ENCODE data around the gene NACC1. TPM values are rescaled to one million over a fixed set of nuclear protein-coding genes. Genes with fewer than 3 reads are reported as not detected.

The NACC1 gene
- total and polyA plus RNA-seq, 2 of the 13 experiments (the other 11 are each of a cell fraction or from before 2014, with no cell fraction given): 31.8 to 42.3 TPM

DNA sequence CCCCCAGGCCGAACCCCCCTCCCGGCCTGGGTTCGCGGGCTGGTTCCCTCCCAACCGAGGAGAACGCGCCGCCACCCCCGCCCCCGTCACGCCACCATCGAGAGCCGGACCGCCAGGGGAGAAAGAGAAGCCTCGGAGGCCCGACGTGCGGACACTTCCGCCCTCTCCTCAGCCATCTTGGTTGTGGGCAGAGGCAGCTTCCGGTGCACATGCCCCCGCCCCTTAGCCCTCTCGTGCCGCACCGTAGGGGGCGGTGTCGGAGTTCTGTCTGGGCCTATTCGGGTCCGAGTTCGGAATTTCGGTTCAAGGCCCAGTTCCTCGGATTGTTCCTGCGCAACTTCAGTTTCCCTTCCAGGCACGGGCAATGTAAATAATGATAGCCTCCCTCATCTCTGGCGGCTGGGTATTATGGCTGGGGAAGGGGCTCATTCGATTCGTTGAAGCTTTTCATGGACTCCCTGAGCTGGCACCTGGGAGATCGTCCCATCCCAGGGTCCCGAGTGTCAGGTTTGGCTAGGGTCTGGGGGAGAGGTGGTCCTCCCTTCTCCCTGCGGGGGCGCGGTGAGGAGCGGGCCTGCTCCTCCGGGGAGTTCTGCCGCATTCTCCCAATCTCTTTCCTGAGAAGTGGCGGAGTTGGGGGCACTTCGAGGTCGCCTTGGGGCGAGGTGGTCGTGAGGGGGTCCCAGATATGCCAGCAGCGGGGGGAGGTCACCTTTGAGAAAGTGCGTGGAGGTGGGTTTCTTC is 32.3 kb downstream of the NACC1 start, which contains the start of the genes IER2 and STX10 (continued):
- TF ChIP-seq, protein P1, sequence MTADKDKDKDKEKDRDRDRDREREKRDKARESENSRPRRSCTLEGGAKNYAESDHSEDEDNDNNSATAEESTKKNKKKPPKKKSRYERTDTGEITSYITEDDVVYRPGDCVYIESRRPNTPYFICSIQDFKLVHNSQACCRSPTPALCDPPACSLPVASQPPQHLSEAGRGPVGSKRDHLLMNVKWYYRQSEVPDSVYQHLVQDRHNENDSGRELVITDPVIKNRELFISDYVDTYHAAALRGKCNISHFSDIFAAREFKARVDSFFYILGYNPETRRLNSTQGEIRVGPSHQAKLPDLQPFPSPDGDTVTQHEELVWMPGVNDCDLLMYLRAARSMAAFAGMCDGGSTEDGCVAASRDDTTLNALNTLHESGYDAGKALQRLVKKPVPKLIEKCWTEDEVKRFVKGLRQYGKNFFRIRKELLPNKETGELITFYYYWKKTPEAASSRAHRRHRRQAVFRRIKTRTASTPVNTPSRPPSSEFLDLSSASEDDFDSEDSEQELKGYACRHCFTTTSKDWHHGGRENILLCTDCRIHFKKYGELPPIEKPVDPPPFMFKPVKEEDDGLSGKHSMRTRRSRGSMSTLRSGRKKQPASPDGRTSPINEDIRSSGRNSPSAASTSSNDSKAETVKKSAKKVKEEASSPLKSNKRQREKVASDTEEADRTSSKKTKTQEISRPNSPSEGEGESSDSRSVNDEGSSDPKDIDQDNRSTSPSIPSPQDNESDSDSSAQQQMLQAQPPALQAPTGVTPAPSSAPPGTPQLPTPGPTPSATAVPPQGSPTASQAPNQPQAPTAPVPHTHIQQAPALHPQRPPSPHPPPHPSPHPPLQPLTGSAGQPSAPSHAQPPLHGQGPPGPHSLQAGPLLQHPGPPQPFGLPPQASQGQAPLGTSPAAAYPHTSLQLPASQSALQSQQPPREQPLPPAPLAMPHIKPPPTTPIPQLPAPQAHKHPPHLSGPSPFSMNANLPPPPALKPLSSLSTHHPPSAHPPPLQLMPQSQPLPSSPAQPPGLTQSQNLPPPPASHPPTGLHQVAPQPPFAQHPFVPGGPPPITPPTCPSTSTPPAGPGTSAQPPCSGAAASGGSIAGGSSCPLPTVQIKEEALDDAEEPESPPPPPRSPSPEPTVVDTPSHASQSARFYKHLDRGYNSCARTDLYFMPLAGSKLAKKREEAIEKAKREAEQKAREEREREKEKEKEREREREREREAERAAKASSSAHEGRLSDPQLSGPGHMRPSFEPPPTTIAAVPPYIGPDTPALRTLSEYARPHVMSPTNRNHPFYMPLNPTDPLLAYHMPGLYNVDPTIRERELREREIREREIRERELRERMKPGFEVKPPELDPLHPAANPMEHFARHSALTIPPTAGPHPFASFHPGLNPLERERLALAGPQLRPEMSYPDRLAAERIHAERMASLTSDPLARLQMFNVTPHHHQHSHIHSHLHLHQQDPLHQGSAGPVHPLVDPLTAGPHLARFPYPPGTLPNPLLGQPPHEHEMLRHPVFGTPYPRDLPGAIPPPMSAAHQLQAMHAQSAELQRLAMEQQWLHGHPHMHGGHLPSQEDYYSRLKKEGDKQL (CRISPR knock-in tag; IDR thresholded peaks at IDR 0.05; ENCODE audit: low read depth): no peak
- TF ChIP-seq ZFY (CRISPR knock-in tag; IDR thresholded peaks at IDR 0.05) (peak; percentile 88), ZNF12 (CRISPR knock-in tag; IDR thresholded peaks at IDR 0.05) (no peak), IRX3 (CRISPR knock-in tag; IDR thresholded peaks at IDR 0.05; ENCODE audit: borderline replicate concordance, low read depth) (no peak), ZMAT3 (CRISPR knock-in tag; conservative IDR thresholded peaks at IDR 0.05) (peak; percentile 81), ZNF543 (CRISPR knock-in tag; IDR thresholded peaks at IDR 0.05) (no peak), ZFP36L2 (CRISPR knock-in tag; IDR thresholded peaks at IDR 0.05) (no peak), GATAD2A (CRISPR knock-in tag; IDR thresholded peaks at IDR 0.05) (peak; percentile 77), ZNF205 (CRISPR knock-in tag; IDR thresholded peaks at IDR 0.05) (peak; percentile 83; the same call in 1 of the 2 replicates), ZSCAN31 (CRISPR knock-in tag; IDR thresholded peaks at IDR 0.05; ENCODE audit: low read depth) (peak; percentile 75; the same call in 1 of the 2 replicates), ZNF670 (CRISPR knock-in tag; IDR thresholded peaks at IDR 0.05; ENCODE audit: borderline replicate concordance) (no peak; the same call in 1 of the 2 replicates), ZMYM3 (CRISPR knock-in tag; IDR thresholded peaks at IDR 0.05) (peak; percentile 75; the same call in 1 of the 2 replicates), ZBTB14 (CRISPR knock-in tag; IDR thresholded peaks at IDR 0.05) (0 out of 2 replicates have a peak, but pooled peaks have one; percentile 1), ZEB1 (IDR thresholded peaks at IDR 0.05; ENCODE audit: insufficient replicate concordance, low read depth) (no peak), WIZ (CRISPR knock-in tag; IDR thresholded peaks at IDR 0.05) (no peak), ZNF501 (CRISPR knock-in tag; IDR thresholded peaks at IDR 0.05) (peak; percentile 88), ZNF569 (CRISPR knock-in tag; IDR thresholded peaks at IDR 0.05; ENCODE audit: borderline replicate concordance) (peak; percentile 31; the same call in 1 of the 2 replicates), TBL1XR1 (IDR thresholded peaks at IDR 0.05; ENCODE audit: borderline replicate concordance, low read length, partially characterized antibody) (peak; percentile 45), ZNF878 (CRISPR knock-in tag; IDR thresholded peaks at IDR 0.05) (peak; percentile 19; the same call in 1 of the 2 replicates), HMG20A (CRISPR knock-in tag; IDR thresholded peaks at IDR 0.05; ENCODE audit: borderline replicate concordance) (no peak; the same call in 1 of the 2 replicates)
- TF ChIP-seq, protein P2, sequence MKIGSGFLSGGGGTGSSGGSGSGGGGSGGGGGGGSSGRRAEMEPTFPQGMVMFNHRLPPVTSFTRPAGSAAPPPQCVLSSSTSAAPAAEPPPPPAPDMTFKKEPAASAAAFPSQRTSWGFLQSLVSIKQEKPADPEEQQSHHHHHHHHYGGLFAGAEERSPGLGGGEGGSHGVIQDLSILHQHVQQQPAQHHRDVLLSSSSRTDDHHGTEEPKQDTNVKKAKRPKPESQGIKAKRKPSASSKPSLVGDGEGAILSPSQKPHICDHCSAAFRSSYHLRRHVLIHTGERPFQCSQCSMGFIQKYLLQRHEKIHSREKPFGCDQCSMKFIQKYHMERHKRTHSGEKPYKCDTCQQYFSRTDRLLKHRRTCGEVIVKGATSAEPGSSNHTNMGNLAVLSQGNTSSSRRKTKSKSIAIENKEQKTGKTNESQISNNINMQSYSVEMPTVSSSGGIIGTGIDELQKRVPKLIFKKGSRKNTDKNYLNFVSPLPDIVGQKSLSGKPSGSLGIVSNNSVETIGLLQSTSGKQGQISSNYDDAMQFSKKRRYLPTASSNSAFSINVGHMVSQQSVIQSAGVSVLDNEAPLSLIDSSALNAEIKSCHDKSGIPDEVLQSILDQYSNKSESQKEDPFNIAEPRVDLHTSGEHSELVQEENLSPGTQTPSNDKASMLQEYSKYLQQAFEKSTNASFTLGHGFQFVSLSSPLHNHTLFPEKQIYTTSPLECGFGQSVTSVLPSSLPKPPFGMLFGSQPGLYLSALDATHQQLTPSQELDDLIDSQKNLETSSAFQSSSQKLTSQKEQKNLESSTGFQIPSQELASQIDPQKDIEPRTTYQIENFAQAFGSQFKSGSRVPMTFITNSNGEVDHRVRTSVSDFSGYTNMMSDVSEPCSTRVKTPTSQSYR (CRISPR knock-in tag; IDR thresholded peaks at IDR 0.05; ENCODE audit: borderline replicate concordance): peak; percentile 66

Data from HepG2 (cell line).